ENCODE results near the gene TMEM45A.

GRCh38 chr3:100516838-100517237, 24.4 kb downstream of the TMEM45A start:
- TF ChIP-seq CTCF (IDR thresholded peaks at IDR 0.05) = no peak
- TF ChIP-seq POLR2A (IDR thresholded peaks at IDR 0.05) = no peak
